Medulla oblongata (tissue), 1 donor: Measurements from ENCODE around the gene VSX1.

Experiments used
- DNase-seq: peaks from one replicate; pipeline ENCODE4 v3.0.0-alpha.2; 2015; ENCODE audit errors: extremely low spot score

Gene VSX1

DNA sequence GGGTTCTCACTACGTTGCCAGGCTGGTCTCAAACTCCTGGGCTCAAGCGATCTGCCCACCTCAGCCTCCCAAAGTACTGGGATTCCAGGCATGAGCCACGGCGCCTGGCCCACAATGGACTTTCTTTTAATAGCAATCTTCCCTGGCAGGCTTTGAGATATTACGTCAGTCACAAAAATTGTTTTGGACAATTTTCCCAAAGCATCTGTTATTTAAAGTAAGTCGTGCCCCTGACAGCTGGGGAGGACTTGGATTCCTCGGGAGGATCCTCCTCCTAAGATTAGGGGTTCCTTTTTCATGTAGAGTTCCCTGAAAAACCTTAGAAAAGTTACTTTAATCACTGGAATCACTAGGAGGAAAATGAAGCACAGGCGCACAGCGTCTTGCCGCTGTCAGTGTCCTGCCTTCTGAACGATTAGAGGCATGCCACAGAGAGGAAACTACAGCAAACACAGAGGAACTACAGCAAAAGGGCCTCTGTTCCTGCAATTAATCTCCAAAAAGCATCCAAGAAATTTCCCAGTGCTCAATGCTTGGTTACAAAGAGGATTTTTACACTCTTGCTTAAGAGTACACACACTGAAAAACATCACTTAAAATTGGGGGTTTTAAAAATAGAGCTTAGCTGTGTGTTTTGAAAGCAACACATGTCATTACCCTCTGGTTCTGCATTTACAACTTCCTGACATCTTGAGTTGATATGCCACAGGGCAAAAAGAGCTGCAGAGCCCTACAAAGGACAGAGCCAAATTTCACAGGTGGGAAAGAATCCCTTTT lies 28.5 kb downstream of the VSX1 start:
- peak; percentile 62 for DNase-seq

DNA sequence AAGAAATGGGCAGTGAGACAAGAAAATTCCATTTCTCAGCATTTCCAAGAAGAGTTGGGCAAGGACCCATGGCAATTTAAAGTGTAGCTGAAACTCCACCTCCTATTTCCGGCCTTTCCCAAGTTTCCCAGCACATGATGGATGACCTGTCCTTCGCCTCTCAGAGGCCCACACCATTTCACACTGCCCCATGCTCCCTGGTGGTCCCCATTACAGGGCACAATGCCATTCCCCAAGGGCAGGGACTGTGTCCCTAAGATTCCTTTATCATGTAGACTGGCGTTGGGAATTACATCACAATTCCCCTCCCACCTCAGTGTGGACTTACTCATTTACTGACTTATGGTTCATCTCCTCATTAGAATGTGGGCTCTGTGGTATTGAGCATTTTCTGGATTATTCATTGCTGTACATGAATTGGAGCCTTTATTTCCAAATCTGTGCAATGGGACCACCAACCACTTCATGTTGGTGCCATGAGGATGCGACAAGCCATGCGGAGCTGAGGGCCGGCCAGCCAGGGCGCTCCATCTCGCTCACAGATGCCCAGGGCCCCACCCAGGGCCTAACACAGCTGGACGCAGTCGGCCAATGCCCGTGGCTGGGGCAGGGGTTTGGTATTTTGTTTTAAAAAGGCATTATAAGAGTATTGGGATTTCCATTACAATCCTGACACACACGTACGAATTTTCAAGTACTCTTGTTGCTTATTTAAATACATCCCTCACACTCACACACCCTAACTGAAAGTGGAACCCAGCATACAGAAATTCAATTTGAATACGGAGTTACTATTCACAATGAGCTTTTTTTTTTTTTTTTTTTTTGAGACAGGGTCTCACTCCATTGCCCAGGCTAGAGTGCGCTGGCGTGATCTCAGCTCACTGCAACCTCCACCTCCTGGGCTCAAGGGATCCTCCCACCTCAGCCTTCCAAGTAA lies 29.4 kb downstream of the VSX1 start:
- DNase-seq, result no peak

DNA sequence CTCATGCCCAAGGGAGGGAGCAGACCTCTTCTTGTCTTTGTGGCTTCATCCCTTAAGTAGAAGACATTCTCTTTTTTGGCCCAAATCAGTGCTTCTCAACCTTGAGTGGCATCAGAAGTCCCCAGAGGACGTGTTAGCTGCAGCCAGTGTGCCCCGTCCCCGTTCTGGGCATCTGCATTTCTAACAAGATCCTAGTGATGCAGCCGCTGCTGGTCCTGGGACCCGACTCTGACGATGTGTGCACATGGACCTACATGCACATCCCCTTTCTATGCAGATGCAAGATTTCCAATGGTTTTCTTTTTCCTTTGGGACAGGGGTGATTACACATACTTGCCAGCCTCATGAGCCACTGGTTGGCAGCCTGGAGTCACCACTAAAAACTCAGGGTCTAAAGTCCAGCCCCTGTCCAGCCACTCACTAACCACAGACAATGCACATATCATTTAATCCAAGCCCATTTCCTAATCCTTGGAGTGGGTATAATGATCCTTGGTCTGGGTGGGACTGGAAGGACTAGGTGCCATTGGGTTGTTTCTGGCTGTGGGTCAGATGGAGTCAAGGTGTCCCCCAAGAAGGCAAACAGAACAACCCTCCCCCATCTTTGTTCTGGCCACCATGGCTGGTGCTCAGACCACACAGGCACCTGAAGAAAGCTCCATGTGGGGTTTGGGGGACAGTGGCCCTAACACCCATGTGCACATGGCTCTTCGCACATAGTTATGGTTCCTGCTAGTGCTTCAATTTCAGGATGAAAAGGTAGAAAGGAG lies 30.4 kb downstream of the VSX1 start:
- DNase-seq, result no peak

DNA sequence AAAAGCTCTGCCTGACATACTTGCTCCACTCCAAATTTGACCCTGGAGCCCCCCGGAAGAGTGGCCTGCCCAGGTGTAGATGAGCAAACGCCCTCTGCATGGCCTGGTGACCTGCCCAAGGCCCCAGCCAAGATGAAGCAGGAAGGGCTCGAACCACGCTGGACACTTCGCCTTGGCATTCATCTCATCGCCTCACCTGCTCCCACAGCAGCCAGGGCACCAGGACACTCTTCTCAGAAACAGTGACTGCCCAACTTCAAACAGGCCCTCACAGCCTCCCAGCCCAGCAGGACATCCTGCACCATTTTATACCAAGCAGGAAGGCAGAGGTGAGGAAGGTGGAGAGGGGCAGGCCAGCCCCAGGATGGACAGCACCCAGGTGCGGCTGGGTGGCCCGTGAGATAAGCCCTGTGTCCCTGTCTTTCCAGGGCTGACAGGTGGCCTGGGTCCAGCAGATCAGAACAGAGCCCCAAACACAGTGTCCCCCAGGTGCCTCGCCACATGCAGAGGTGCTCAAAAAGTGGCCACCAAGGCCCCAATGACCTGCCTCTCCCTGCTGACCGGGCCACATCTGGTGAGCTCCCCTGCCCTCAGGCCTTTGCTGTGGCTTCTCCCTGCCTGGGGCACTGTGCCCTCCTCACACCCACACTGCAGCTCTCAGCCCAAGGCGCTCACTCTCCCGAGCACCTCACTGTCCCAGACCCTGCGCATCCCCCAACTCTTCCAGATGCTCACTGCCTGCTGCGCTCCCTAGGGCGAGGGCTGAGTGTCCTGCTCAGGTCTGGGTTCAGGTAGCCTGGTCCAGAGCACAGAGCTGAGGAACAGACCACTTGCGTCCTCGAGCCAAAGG lies 31.2 kb downstream of the VSX1 start:
- DNase-seq, result no peak

DNA sequence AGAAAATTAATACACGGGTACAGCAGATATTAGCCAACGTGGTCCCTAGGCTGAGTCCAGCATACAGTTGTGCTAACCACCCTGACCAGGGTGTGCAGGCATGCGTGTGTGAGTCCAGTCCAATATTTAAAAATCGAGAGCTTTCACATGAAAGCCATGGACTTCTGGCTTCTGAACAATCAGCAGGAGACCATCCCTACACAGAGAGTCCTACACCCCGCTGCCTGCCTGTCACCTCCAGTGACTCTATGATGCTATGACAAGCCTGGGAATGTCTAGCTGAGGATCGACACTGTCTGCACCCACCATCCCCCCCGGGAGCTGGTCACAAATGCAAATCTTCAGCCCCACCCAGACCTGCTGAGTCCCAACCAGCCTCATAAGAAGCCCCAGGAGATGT lies 31.9 kb downstream of the VSX1 start:
- no peak for DNase-seq

DNA sequence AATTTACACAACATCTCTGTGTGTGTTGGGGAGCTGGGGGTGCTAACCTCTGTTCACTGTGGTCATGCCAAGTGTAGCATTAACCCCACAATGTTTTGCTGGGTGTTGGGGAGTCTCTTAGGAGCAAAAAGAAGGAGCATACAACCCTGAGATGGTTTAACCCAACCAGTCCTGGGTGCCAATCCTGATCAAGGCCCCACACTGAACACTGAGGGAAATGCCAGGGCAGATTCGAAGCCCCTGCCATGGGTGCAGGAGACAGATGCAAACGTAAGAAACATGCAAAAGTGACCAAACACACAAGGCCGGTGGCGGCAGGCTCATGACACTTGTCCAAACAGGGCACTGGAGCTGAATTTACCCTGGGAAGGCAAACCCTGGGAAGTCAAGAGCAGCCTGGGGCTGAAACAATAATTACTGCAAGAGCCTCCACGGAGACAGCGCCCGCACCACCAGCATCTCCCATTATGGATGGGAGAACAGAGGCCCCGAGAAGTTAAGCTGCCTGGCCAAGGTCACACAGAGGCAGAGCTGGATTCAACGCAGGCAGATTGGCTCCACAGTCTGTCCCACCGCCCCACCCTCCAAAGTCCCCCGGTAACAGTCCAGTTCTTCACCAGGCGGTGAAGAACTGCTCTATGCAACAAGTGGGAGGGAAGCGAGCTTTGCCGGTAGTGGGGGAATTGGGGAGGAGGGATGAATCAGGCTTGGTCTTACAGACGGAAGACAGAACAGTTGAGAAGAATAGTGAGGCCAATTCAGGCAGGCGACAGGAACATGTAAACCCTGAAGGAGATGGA lies 32.5 kb downstream of the VSX1 start:
- DNase-seq, result no peak

DNA sequence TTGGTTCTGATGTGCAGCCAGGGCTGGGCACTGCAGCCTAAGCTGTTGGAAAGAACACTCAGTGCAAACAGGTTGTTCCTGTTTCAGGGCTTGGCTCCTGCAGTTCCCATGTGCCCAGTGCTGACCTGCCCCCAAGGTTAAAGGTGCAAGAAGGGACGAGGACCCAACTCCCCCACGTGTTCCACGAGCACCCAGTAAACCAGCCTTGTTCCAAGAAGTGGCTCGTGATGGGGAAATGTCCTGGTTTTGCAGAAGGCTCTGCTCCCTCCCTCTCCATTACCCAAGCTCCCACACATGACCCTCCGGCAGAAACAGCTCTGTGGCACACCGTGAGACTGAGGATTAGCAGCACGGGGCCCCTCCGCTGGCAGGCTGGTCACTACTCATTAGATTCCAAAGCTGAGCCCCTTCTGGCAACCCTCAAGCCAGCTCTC lies 33.4 kb downstream of the VSX1 start:
- DNase-seq, result no peak

DNA sequence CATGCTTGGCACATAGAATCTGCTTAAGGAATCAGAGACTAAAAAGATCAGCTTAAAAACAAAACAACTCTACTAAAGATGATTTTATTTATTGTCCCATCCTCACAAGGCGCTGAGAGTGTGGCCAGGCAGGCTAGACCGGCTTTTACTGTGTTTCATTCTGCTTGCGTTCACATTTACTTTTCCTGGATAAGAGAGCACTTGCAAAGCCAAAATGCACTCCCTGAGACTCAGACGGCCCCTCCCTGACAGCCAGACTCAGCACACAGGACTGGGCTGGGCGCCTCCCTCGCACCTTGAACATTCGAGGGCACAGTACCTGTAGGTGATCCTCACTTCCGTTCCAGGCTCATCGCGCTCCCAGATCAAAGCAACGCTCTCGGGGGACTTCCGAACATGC lies 34.2 kb downstream of the VSX1 start:
- DNase-seq, result no peak

DNA sequence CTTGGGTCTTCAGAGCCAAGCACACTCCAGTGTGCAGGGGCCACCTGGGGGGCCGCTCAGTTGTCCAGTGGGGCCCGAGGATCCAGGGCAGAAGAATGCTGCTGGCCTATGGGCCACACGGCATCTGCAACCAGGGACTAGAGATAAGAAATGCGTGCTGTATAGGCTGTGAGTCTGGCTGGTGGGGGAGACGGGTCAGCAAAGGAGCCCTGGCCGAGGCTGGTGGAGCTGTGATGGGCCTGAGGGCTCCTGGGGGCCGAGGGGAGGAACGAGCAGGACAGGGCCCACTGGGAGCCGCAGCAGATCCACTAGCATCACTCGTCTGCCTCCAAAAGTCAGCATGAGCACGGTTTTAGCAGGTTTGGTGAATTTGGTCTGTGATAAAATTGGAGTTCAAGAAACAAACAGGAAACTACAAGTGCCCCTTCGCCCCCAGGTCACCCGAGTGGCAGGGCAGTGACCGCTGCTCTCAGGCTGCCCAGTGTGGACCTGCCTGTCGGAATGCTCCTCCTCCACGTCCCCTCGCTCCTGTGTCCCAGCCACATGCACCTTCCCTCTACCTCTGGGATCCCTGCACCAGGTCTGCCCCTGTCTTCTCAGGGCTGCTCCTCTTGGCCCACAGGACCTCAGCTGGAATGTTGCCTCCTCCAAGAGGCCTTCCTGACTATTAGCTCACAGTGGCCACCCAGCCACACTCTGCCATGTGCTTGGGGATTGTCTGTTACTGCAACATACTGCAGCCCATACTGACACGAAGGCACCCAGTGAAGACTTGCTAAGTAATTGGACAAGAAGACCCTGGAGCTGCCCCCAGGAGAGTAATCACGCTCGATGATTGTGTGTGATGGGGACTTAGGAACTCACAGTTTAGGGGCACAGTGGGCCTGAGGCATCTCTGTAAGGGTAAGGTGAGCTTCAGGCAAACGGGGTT lies 34.9 kb downstream of the VSX1 start:
- no peak for DNase-seq

DNA sequence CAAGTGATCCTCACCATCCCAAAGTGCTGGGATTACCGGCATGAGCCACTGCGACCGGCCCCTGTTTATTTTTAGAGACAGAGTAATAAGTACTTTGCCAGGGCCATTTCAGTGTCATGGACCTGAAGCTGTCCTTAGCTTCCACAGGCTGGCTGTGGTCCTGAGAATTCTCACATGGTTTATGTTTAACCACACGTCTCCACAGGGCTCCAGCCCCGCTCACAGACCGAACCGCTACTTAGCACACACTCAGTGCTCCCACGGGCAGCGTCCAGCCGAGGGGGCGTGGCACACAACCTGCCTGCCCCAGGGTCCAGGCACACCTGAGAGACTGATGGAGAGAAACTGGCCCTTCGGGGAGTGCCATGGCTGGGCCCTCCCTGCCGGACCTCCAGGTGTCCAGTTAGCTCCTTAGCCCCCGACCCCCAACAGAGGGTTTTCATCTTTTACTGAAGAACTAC lies 35.7 kb downstream of the VSX1 start:
- DNase-seq, result no peak

DNA sequence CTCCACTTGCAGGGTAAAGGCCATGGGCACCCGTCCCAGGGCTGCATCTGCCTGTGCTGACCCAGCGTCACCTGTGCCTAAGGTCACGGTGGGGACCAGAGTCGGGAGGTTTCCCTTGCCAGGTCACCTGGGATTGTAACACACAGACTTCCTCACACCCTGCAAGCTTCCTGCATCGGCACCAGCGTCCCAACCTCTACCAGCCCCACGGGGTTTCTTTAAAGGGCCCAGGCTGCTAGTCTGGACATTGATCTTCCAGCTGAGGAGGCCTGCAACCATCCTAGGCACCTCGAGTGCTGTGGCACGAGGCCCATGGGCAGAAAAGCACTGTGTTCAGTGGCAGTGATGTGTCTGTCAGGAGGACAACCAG lies 36.6 kb downstream of the VSX1 start:
- DNase-seq, result no peak

DNA sequence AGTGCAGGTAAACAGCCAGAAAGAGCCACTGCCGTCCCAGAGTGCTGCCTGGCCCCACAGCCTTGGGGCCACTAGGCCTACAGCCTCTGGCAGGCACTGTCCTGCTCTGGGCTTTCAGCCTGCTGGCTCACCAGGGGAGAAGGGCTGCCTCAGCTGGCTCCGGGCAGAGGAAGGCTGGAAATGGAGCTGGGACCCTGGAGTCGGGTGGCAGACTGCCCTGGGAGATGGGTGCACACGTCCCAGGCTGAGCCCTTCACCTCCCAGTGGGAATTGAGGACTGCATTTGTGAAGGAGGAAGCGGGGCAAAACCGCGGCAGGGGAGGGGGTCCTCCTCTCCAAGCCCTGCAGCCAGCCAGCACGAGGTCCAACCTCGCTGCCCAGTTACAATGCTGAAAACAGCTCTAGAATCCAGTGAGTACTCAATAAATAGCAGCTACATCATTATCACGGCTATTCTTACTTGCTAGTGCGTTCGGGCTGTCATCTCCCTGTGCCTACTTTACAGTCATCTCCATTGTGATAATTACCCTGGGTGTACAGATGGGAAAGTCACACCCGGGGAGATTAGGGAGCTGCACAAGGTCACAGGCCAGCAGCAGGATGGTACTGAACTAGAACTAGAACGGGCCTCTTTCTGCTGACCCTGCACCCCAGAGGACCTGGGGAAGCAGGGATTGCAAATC lies 37.1 kb downstream of the VSX1 start:
- peak; percentile 78 for DNase-seq

DNA sequence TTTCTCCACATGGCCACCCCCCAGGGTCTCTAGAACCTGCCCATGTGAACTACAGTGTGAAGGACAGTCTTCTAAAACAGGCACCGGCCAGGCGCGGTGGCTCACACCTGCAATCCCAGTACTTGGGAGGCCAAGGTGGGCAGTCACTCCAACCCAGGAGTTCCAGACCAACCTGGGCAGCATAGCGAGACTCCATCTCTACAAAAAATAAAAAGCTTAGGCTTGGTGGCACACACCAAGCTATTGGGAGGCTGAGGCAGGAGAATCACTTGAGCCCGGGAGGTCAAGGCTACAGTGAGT lies 37.7 kb downstream of the VSX1 start:
- no peak for DNase-seq

DNA sequence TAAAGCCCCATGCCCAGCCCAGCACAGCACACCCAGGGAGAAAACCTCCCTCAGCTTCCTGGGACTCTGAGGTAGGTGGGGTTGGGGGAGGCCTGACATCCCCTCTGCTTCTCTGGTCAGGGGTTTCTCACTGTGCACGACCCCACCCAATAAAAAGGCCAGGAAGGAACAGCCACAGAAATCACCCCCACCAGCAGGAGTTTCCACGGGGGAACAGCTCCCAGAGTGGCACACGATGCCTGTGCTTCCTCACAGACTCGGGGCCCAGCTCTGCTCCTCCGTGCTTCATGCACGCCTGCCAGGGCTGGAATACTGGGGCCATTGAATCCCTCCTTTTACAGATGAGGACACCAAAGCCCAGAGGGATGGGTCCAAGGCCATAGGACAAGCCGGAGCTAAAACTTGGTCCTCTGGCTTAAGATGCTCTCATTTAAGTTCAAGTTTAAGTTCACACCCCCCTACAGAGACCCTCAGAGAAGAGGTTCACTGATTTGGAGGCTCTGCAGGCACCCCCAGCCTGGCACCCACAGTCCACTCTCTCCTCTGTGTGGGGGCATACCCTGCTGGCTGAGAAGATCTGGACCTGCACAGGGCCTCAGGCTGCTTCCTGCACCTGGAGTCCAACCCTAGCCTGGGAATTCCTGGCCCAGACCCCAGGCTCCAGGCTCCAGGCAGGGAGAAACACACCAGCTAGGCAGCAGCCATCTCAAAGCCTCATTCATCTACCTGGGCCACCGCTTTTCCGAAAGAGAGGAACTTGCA lies 38.3 kb downstream of the VSX1 start:
- no peak for DNase-seq

DNA sequence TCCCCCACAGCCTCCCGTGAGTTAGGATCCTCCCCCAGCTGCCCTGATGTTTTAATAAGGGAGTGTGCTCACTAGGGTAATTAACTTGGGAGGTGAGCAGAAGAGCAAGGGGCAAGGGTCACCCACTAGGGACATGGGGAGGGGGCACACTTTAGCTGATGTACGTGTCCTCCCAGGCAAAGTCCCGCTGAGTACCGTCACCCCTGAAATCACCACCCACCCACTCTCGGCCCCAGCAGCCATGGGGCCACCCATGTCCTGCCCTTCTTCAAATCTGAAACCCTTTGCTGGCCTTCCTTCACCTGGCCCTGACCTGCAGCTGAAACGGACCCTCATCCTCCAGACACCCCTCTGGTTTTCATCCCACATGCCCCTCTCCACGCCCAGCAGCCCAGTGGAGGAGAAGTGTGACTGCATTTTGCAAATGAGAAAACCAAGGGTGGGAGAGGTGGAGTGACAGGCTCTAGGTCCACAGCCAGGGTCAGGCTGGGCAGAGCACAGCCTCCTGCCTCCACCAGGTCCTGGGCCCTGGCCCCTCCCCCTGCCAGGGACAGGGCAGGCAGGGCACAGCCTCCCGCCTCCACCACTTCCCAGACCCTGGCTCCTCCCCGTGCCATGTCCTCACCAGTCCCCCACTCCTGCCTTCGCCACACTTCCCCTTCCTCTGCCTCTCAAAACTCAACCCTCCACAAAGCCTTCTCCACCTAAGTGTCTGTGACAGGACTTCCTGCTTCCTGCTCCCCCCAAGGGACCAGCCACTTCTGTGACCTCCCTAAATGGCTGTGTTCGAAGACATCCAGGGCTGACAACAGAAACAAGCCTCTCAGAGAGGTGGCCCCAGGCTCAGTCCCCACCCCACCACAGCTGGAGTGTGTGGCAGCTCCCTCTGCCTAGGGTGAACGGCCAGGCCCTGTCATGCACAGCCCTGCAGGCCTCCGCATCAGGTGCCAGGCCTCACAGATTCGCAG lies 39.1 kb downstream of the VSX1 start:
- peak; percentile 66 for DNase-seq

DNA sequence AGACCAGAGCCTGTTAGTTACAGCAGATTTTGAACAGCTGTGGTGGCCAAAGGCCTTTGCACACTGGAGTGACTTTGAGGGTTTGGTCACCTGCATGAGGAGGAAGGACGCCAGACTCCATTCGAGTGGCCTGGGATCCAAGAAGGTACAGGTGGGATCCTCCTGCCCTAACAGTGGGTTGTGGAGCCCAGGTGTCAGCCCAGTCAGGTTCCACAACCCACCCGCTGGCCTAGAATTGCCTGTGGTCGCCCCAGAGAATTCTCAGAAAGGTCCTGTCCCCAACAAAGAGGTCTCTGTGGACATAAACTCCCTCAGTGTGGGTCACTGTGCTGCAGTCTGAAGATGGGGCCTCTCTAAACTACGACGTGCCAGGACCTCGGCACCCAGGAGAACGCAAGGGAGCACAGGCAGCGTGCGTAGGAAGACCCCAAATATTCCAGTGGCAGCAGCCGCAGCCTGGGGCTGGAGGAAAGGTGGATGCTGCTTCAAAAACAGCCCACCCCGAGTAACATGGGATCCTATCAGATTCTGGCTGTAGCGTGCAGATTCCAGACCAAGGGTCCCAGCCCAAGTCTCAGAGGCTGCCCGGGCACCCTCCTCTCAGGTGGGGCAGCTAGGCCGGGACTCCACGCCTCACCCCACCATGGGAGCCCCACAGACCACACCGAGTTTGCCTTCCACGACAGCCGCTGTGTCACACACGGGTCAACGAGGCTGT lies 40.0 kb downstream of the VSX1 start:
- no peak for DNase-seq
